A673 (cell line): ENCODE measurements around the gene AUH. TPM values are rescaled to one million over a fixed set of nuclear protein-coding genes. Genes with fewer than 3 reads are reported as not detected.

Experiments
- Bru-seq: library from RNA; stranded (reverse); fragments of 400-500 nt; gene quantifications from one replicate; lab custom pipeline; 2021; lab: Mats Ljungman, UMichigan
- BruChase-seq, 2 experiments: library from RNA; stranded (reverse); fragments of 400-500 nt; gene quantifications; one replicate each; lab custom pipeline; 2021; lab: Mats Ljungman, UMichigan
- BruUV-seq: library from RNA; stranded (reverse); fragments of 400-500 nt; replicated peaks from 2 replicates; lab custom pipeline; 2021; lab: Mats Ljungman, UMichigan
- CTCF ChIA-PET: fragments of 300-600 bp; sonication (Branson Sonifier 250); formaldehyde crosslinking; loops from one replicate; lab custom pipeline; 2022; ENCODE audit warnings: antibody characterized with exemption; lab: Charles Lee
- POLR2A ChIA-PET: fragments of 300-600 bp; sonication (Branson Sonifier 250); formaldehyde crosslinking; loops from one replicate; lab custom pipeline; 2022; ENCODE audit warnings: antibody characterized with exemption; ENCODE audit not compliant: low non-redundant PET; lab: Charles Lee
- DNase-seq: peaks from one replicate; pipeline ENCODE4 v3.0.0-alpha.2; 2015; ENCODE audit warnings: low spot score
- H3K27ac ChIP-seq: fragments of 200-600 bp; sonication (generic); 2 replicates; pipeline ENCODE4 v1.5.1; 2016; ENCODE audit warnings: mixed run types, low read depth, mild to moderate bottlenecking, mixed read lengths, antibody characterized with exemption, low read length; ENCODE audit not compliant: poor library complexity, severe bottlenecking
- H3K27me3 ChIP-seq: fragments of 200-600 bp; sonication (generic); replicated peaks from 2 replicates; pipeline ENCODE4 v1.6.1; 2017; ENCODE audit warnings: mixed run types, low read depth, mild to moderate bottlenecking, mixed read lengths, antibody characterized with exemption, low read length; ENCODE audit not compliant: insufficient read depth, poor library complexity
- H3K36me3 ChIP-seq: fragments of 200-600 bp; sonication (generic); 2 replicates; pipeline ENCODE4 v1.6.1; 2016; ENCODE audit warnings: mixed run types, mild to moderate bottlenecking, mixed read lengths, antibody characterized with exemption, low read length; ENCODE audit not compliant: insufficient read depth, poor library complexity, severe bottlenecking
- H3K4me1 ChIP-seq: fragments of 200-600 bp; sonication (generic); 2 replicates; pipeline ENCODE4 v1.6.1; 2017; ENCODE audit warnings: mixed run types, mild to moderate bottlenecking, mixed read lengths, antibody characterized with exemption, low read length; ENCODE audit not compliant: insufficient read depth, poor library complexity, severe bottlenecking
- H3K4me3 ChIP-seq: fragments of 200-600 bp; sonication (generic); 2 replicates; pipeline ENCODE4 v1.5.1; 2016; ENCODE audit warnings: low read depth, mixed run types, mild to moderate bottlenecking, mixed read lengths, low read length; ENCODE audit not compliant: poor library complexity, severe bottlenecking
- H3K9me3 ChIP-seq: fragments of 200-600 bp; sonication (generic); 2 replicates; pipeline ENCODE4 v1.6.1; 2016; ENCODE audit warnings: mixed run types, low read depth, mild to moderate bottlenecking, mixed read lengths, antibody characterized with exemption, low read length; ENCODE audit not compliant: poor library complexity, severe bottlenecking
- EZH2 ChIP-seq: fragments of 200-600 bp; sonication (generic); IDR thresholded peaks from 2 replicates; pipeline ENCODE4 v1.6.1; 2017; ENCODE audit warnings: borderline replicate concordance, low read depth, mild to moderate bottlenecking, mixed read lengths, antibody characterized with exemption, low read length; ENCODE audit not compliant: poor library complexity, severe bottlenecking
- intact Hi-C: fragments of 100-400 bp; cut with micrococcal nuclease; formaldehyde crosslinking; loops from one replicate; pipeline ENCODE4 v1.10.0; 2022; ENCODE audit not compliant: unreplicated experiment
- long read RNA-seq: library from polyadenylated mRNA; stranded (forward); transcript quantifications from one replicate; pipeline ENCODE4 v2.0.0, GENCODE V29; 2022
- total RNA-seq: library from RNA; stranded (reverse); gene quantifications from 2 replicates; pipeline ENCODE4 v1.2.3, GENCODE V29; 2021
- TF ChIP-seq, protein P1 (sequence below): fragments of 300-800, 200-600 bp; sonication (generic); conservative IDR thresholded peaks from 2 replicates; pipeline ENCODE4 v1.5.1; 2017; ENCODE audit warnings: low read depth, mild to moderate bottlenecking, antibody characterized with exemption, low read length, moderate library complexity, mixed read lengths

The AUH gene, protein sequence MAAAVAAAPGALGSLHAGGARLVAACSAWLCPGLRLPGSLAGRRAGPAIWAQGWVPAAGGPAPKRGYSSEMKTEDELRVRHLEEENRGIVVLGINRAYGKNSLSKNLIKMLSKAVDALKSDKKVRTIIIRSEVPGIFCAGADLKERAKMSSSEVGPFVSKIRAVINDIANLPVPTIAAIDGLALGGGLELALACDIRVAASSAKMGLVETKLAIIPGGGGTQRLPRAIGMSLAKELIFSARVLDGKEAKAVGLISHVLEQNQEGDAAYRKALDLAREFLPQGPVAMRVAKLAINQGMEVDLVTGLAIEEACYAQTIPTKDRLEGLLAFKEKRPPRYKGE
- total RNA-seq (12.3 and 15.4 TPM in 2 replicates), Bru-seq, nascent RNA (percentile 70 among the genes with signal in this experiment), BruChase-seq, experiment 1, labeled RNA remaining after a 2-hour chase (percentile 70 among the genes with signal in this experiment), BruChase-seq, experiment 2, labeled RNA remaining after a 6-hour chase (percentile 65 among the genes with signal in this experiment)
- long read RNA-seq, transcript AUH-202 (10 exons, 1,577 nt): major isoform, 13 of 27 reads
- long read RNA-seq, partial matches to known transcripts: 2 of 27 reads
- long read RNA-seq, other reads (novel, unspliced or antisense): 9 of 27 reads

DNA sequence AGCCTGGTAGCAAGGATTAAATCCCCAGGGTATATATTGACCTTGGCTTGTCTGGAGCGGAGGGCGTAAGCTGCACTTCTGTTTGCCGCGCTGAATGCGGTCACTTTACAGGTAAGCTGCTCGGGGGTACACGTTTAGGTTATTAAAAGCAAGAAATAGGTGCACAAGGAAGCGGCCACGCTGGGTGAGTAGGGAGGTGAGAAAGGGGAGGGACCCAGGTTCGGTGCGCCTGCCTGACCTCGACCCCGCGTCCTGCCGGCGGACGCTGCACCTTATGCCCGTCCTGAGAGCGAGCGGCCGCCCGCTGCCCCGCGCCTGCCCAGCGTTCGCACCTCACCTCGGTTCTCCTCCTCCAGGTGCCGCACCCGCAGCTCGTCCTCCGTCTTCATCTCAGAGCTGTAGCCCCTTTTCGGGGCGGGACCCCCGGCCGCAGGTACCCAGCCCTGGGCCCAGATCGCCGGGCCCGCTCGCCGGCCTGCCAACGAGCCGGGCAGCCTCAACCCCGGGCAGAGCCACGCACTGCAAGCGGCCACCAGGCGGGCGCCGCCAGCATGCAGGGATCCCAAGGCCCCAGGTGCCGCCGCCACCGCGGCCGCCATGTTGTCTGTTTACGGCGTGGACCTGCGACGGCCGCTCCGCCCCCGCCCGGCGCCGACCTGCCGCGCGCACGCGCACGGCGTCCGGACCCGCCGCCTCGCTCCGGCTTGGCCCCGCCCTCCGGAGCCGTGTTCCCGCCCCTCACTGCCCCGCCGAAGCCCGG, at the start of gene AUH:
Gene AUH, minus strand, starts transcription at position 628 of the 760 bp plus-strand sequence. Its CDS starts 29 bp downstream, at position 599.
- ChIA-PET CTCF (no interaction called here), POLR2A (no interaction called here)
- Histone ChIP-seq H3K27ac (peak within 1 kb of the TSS; percentile 66), H3K36me3 (no peaks in the 10 kb centered on the region), H3K4me1 (peaks cover 6% of the 10 kb centered on the region), H3K4me3 (peak within 1 kb of the TSS; percentile 89), H3K27me3 (no peaks in the 10 kb centered on the region), H3K9me3 (no peaks in the 10 kb centered on the region)
- intact Hi-C loops: no loop called here
- DNase-seq: peak; percentile 86
- no TSS peak for BruUV-seq
- TF ChIP-seq EZH2: no peak
- TF ChIP-seq, protein P1, sequence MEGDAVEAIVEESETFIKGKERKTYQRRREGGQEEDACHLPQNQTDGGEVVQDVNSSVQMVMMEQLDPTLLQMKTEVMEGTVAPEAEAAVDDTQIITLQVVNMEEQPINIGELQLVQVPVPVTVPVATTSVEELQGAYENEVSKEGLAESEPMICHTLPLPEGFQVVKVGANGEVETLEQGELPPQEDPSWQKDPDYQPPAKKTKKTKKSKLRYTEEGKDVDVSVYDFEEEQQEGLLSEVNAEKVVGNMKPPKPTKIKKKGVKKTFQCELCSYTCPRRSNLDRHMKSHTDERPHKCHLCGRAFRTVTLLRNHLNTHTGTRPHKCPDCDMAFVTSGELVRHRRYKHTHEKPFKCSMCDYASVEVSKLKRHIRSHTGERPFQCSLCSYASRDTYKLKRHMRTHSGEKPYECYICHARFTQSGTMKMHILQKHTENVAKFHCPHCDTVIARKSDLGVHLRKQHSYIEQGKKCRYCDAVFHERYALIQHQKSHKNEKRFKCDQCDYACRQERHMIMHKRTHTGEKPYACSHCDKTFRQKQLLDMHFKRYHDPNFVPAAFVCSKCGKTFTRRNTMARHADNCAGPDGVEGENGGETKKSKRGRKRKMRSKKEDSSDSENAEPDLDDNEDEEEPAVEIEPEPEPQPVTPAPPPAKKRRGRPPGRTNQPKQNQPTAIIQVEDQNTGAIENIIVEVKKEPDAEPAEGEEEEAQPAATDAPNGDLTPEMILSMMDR: no peak

DNA sequence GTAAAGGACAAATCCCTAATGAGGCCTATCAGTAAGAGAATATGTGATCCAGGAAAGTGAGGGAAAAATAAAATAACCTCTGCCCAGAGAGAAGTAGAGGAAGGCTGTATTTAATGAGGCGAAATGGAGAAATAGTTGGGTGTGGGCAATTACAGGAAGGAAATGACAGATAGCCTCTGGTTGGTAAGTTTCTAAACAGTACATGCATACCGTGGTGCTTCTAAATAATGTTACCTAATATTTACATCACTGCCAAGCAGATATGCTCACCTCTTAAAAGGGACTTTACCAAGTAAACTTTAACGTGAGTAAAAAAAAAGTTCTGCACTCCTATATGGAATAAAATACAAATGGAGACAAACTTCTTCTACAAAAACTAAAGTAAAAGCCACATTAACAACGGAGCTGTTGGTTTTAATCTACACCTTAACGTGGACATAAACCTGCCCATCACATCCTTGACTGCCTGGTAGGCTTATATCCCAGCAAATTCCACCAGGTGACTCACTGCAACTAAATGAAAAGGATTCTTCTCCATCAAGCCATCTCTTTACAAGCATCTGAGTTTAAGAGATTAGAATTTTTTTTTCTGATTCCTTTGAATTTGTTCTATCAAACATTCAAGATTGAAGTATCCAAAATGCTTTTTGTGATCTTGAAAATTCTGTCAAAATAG, 49.5 kb upstream of the AUH start:
- BruUV-seq: no TSS peak
- POLR2A ChIA-PET: no interaction called here
- TF ChIP-seq, protein P1: no peak
- TF ChIP-seq EZH2: no peak
- DNase-seq: no peak
- Histone ChIP-seq H3K27ac (no peak overlapping the region), H3K27me3 (no peaks in the 10 kb centered on the region), H3K9me3 (no peaks in the 10 kb centered on the region), H3K4me1 (no peaks in the 10 kb centered on the region), H3K4me3 (no peak overlapping the region), H3K36me3 (no peaks in the 10 kb centered on the region)
- CTCF ChIA-PET: no interaction called here
- intact Hi-C loops: no loop called here

DNA sequence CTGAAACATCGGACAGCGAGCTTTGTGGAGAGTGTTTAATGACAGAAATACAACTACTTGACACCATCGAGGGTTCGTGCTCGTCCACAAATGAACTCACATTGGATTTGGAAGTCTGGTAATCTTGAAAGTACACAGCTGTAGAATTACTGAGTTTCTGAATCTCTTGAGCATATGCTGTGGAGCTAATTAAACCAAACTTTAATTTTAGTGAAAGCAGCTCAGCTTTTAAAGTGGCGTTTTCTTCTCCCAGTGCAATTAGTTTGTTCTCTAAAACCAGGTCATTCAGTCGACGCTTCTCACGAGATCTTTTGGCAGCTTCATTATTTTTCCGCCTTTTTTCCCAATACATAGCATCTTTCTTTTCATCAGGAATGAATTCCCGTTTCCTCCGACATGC, 48.4 kb upstream of the AUH start:
- Histone ChIP-seq H3K9me3 (no peaks in the 10 kb centered on the region), H3K27me3 (no peaks in the 10 kb centered on the region), H3K36me3 (no peaks in the 10 kb centered on the region), H3K27ac (no peak overlapping the region), H3K4me1 (no peaks in the 10 kb centered on the region), H3K4me3 (no peak overlapping the region)
- POLR2A ChIA-PET: no interaction called here
- TSS peak; percentile 25 for BruUV-seq
- DNase-seq: no peak
- intact Hi-C loops: no loop called here
- CTCF ChIA-PET: interaction anchor here (0.5 kb wide), 1 partner anchor 87 kb away, joined by 4 read pairs; no protein-coding TSS in a partner anchor
- TF ChIP-seq, protein P1: no peak
- TF ChIP-seq EZH2: no peak
